CD4-positive, alpha-beta T cell treated with Interleukin-4 for 1 hour (primary cell): ENCODE data around the gene CHST2.
"Not testable (repeated sequence)": the region's sequence is repeated elsewhere in the genome, so short reads cannot be mapped to it uniquely, and the experiment has no call there.

ENCODE experiments used
- DNase-seq, 2 donors: peaks; one replicate each; pipeline ENCODE4 v3.0.0-alpha.2; 2020 to 2022

Gene CHST2

DNA sequence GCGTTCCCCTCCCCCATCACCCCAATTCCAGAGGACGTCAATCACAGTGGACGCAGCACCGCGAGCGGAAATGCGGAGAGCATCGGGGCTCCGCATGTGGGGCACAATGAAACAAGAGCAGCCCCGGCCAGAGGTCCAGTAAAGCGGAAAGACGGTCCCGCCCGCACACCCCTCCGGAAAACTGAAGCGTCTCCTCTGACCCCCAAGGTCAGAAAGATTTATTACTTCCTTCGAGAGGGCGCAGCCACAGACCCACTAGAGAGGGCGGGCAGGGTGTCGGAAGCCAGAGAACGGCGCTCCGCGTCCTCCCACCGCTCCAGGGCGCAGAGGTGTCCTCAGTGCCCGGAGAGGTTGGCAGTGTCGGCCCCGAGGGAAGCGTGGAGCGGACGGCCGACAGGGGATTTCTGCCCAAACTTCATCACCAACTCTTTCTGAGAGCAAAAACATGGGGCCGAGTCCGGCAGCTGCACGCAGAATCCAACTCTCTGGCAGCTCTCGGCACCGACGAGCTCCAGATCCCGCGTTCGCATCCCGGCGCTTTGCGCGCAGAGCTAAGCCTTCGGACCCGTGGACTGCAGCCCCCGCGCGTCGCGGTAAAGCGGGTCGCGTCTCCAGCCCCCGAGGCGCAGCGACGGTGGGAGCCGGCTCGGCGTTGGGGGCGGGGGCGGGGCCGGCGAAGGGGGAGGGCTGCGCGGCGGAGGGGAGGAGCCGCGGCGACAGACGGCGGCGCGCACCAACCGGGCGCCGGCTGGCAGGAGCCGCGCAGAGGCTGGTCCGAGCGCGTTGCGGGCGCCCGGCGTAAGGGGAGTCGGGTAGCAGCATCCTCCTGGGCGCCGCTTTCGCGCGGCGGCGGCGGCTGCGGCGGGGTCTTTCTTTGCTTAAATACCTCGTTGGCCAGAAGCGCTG lies at the start of gene CHST2:
CHST2 (plus strand) TSS at position 763 of the 906 bp plus-strand sequence. CDS start 1,046 bp downstream, outside the sequence.
- peak; percentile 64 to 72 for DNase-seq

DNA sequence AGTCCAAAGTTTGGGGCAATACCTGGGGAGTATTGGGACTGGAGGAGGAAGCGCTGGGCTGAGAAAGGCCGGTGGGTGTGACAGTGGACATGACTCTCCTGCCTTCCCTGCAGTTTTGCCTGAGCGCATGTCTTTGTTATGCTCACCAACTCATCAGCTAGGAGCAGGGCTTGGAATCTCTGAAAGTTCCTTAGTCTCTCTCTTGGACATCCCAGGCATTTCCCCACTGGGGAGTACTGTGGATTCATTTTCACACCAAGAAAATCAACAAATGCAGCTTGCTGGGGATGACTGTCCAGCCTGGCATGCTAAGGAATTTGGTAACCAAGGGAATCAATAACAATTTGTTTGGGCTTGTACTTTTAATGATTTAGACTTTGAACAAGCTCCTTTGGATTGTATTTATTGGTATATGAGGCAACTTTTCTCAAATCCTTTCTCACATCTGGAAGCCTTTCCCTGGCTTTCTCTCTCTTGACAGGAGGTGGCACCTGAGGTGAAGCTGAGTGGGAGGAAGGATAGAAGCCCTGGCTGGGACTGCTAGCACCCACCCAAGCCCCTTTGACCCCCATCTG lies 48.5 kb upstream of the CHST2 start:
- no peak for DNase-seq

DNA sequence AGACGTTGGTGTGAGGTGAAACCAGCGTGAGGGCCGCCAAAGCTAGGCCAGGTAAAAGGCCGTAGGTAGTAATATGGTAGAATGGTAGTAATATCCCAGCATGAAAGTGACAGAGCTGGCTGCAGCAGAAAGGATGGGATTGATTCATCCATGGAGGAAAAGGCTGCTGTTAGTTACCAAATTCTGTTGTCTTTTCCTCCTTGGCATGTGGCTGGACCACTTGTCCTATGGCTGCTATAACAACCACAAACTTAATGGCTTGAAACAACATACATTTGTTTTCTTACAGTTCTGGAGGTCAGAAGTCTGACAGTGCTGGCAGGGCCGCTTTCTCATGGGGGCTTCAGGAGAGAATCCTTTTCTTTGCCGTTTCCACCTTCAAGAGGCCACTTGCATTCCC lies 47.8 kb upstream of the CHST2 start:
- DNase-seq: no peak

DNA sequence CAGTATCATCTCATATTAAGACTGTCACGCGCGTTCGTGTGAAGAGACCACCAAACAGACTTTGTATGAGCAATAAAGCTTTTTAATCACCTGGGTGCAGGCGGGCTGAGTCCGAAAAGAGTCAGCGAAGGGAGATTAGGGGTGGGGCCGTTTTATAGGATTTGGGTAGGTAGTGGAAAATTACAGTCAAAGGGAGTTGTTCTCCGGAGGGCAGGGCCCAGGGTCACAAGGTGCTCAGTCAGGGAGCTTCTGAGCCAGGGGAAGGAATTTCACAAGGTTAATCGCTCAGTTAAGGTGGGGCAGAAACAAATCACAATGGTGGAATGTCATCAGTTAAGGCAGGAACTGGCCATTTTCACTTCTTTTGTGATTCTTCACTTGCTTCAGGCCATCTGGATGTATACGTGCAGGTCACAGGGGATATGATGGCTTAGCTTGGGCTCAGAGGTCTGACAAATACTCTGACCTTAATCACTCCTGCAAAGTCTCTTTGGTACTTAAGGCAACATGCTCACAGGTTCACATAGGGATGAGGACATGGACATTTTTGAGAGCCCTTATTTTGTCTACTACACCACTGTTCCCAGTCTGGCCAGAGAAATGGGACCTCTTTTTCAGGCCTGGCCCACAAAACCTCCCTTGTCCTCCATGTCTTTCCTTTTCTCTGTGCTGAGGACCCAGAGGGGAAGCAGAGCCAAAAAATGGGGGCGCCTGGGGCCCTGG lies 47.1 kb upstream of the CHST2 start:
- not testable (repeated sequence) for DNase-seq

GRCh38 chr3:143073541-143073940 lies 46.0 kb upstream of the CHST2 start:
- not testable (repeated sequence) for DNase-seq

DNA sequence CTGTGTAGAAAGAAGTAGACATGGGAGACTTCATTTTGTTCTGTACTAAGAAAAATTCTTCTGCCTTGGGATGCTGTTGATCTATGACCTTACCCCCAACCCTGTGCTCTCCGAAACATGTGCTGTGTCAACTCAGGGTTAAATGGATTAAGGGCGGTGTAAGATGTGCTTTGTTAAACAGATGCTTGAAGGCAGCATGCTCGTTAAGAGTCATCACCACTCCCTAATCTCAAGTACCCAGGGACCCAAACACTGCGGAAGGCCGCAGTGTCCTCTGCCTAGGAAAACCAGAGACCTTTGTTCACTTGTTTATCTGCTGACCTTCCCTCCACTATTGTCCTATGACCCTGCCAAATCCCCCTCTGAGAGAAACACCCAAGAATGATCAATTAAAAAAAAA lies 45.6 kb upstream of the CHST2 start:
- DNase-seq: not testable (repeated sequence)

DNA sequence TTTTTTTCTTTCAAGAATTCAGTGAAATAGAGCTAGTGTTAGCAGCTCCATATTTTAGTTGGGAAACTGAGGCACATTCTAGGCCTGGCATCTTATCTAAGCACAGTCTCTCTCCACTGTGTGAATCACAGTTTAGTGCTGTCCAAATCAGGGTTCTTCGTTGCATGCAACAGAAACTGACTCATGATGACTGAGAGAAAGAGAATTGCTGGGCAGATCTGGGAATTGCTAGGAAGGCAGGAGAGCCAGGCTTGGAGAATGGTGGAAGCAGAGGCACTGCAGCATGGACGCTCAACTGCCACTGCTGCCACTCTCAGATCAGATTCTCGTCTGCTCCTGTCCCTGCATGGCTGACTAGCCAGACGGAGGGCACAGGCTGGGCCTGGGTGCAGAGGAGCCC lies 40.7 kb upstream of the CHST2 start:
- no peak for DNase-seq

DNA sequence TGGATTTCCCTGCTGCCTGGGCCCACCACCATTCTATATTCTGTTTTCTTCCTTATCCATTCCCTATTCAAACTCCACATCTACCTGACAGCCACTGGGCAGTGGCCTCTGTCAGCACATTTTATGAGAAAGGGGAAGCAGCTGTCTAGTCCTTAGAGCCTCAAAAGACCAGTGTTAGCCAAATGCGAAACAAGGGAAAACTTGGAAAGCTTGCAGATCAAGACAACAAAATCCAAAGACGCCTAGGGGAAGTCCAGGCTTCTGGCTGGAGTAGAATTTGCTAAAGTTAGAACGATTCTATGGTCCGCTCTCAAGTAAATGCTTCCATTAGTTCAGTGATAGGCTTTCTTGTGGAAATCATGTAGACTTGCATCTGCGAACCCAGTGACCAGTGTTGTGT lies 39.4 kb upstream of the CHST2 start:
- DNase-seq: no peak

DNA sequence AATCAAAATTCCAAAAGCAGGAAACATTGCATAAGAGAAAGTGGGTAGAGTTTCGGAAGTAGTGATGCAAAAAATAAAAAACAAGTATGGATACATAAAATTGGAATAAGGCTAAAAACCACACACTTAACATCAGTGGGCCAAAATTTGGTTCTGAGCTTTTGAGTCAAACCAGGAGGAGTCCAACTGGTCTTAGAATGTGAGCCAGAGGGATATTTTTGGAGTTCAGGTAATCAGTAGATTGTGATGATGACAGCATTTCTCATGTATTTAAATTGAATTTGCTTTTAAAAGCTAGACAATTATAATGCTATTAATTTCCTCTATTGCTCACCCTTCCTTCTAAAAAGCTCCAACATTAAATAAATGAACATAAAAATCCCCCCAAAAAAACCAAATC lies 38.2 kb upstream of the CHST2 start:
- no peak for DNase-seq

DNA sequence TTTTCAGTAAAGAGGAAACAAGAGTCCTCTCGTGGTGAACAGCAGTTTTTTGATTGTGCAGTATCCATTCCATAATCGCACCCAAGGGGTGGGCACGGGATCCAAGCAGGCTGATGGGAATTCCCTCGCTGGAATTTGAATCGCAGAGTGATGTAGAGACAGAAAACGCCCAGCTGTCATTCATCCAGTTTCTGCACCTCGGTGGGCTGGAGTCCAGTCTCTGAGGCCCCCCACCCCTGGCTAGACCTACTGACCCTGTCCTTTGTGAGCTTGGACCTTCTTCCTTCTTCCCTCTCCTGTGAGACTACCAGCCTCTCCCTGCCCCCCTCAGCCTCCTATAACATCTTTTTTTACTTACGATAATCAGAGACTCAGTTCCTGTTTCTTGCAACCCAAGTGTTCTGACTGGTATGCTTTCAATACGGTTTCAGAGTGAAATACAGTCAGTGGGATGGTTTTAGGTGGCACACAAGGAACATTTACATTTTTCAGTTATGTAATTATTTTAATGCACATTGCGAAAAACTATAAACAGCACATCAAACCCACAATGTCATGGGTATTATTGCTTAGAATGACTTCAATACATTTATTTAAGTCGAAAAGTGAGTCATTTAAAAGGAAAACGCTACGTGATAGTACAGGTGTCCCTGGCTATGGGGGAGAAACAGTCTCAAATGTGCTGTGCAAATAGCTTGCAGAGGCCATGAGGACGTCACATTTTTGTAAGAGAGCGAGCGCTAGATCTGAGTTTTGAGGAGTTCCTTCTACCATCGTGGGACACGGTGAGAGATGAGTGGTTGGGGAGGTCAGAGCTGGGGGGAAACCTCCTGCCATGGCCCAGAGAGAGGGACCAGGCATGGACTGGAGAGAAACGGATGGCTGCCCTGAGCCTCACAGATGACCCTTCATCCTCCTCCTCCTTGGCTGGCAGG lies 37.5 kb upstream of the CHST2 start:
- peak; percentile 5 to 13 for DNase-seq

- DNase-seq: no peak
These were observed 35.8 kb upstream of the CHST2 start for GRCh38 chr3:143083781-143084180.

- DNase-seq: peak in 1 of 2 donors; percentile 55
These were observed 34.5 kb upstream of the CHST2 start for GRCh38 chr3:143084856-143085731.

DNA sequence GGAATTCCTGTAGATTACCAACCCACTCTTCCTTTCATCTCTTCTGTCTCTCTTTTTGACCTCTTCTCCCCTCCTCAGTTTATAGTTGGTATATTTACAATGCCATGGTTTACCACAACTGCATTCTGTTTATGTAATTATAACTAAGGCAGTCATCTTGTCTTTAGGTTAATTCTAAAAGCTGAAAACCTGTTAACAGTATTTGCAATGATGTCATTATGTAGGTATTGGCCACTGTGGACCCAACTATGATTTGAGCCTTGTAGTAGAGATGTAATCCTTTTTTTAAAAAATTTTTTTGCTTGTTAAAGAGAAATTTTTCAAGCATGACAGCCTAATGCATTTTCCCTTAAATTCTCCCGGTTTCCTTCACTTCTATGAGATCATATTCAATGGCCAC lies 30.7 kb upstream of the CHST2 start:
- no peak for DNase-seq

DNA sequence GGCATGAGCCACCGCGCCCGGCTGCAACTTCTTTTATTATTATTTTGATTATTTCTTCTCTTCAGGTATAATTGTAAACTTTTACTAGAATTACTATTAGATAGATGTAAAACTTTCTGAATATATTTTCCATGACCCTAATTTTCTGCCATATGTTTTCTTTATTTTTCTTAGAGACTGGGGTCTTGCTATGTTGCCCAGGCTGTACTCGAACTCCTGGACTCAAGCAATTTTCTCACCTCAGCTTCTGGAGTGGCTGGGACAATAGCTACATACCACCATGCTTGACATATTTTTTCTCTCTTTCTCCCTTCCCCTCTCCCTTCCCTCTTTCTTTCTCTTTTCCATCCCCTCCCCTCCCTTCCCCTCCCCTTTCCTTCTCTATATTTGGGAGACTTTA lies 29.6 kb upstream of the CHST2 start:
- DNase-seq: no peak

DNA sequence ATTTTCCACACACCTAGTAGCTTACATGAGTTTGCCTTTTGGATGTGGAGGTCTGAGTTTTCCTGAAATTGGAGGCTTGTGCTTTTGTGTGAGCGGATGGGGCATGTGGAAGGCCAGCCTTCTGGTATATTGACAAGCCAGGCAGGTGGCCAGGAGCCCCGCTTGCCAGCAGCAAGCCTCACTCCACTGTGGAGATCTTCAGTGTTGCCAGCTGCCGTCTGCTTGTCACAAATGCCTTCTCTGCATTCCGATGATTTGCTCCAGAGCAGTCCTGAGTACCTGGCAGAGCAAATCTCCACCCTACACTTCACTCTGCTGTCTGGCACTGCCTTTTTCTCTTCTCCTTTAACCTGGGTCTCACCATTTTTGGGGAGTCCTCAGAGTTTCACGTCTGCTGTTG lies 29.1 kb upstream of the CHST2 start:
- no peak for DNase-seq

DNA sequence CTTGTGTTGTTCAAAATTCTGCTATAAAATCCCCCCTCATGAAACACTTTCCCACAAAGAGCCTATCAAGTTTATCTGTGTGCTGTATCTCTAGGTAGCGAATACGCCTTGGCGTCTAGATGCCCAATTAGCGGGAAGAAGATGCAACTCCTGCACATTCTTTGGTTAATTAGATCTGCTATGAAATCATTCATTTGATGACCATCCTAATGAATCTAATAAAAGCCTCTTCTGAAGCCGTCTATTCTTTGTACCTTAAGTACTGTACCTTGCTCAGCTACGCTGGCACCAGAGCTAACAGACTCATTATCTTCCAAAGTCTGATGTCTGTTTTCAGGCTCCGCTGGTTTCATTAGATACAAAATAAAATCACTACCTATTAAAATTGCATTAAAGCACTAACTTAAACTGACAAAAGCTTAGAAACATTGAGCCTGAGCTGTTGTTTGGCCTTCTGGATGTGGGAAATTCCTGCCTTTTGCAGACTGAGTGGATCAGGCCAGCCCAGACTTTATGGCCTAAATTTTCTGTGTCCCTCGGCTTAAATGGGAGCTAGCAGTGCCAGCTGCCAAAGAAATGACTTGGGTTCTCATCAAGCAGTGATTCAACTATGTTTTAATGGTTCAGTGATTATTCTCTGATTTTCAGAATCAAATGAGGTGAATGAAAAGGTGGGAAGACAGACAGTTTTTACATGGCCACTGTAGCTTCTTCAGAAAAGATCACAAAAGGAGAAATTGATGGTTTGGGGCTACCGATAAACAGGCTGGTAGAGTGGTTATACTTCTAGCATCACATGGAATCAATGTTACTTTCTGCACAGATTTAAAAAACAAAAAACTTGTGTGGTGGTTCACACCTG lies 28.4 kb upstream of the CHST2 start:
- DNase-seq: no peak

GRCh38 chr3:143092191-143092590 lies 27.4 kb upstream of the CHST2 start:
- DNase-seq: no peak

GRCh38 chr3:143095813-143096212 lies 23.8 kb upstream of the CHST2 start:
- DNase-seq: no peak

DNA sequence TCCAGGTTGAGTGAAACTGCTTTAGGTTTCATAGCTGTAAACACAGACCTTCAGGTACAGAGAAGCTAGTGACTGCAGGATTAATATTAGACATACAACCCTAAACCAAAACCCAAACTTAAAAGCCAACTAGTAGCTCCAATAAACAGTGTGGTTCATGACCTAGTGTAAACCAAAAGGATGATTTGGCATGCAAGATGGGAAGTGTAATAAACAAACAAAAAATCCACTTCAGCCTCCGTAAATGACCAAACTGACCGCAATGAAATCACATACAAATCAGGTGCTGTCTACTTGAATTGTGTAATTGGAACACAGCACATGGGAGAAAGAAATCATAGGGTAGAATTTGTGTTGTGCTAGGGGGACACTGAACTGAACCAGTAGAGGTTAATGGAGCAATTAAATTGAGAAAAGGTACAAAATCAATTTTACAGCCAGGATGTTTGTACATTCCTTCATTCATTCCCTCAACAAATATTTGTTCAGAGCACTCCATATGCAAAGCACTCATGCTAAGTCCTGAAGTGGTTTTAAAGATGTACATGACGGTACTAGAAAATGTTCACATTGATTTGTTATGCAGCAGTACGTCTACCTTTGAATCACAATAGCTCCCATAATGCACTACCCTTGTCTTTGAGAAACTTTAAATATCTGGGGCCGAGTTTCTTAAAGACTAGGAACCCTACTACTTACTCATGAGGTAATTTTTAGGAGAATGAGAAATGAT lies 21.4 kb upstream of the CHST2 start:
- DNase-seq: no peak

DNA sequence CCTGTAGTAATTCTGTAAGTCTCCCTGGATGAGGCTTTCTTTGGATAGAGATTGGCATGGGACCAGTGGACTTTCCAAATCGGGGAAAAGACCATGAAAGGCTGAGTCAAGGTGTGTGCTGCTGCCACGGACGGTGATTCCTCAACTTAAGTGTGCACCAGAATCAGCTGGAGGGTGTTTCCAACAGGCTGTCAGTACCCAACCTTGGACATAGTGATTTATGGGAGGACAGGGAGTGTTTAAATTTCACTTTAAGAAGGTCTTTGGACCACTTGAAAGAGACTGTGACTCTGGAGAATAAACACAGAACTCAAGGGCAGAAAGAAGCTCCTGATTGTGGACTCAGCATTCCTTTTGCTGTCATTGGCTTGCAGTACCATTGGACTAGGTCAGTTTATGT lies 20.4 kb upstream of the CHST2 start:
- no peak for DNase-seq
